GM18861 (cell line): Measurements from ENCODE around the gene IL1RAPL1.

Source experiments
- ATAC-seq: cut with Tn5 transposase; IDR thresholded peaks from one replicate; pipeline ENCODE4 v1.9.1; 2021; ENCODE audit not compliant: unreplicated experiment

The IL1RAPL1 gene

DNA sequence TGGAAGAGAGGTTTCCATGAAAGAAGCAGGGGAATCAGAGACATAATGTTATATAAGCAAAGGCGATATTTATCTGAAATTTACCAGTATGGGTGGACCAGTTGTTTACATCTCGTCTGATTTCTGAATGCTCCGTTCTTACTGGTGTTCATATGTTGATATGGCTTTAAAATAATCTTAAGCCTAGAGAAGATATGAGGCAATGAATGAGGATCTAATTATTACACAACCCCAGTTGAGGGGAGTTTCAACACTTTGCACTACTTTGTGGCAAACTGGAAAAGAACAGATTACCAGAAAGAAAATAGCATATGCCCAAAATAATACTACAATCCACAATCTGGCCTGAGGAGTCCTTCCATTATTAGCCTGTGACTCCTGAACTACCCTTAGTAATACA lies 1364.8 kb downstream of the IL1RAPL1 start:
- no peak for ATAC-seq

GRCh38 chrX:29962061-29962460 lies 1374.8 kb downstream of the IL1RAPL1 start:
- ATAC-seq = no peak

DNA sequence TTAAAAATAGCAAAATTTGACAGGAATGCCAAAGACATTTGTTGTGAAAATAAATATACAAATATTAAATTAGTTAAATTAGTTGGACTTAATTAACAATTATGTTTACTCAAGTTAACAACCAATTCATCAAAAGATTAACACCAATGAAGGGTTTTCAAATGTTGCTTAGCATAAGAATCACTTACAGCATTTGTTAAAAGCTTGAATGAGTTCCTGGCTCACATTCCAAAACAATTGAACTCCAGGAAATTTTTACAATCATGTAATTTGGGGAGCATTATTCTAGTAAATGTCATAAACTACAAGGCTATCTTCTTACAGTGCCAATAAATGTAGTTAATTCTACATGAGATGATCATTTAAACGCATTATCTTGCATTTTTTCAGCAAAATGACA lies 1378.4 kb downstream of the IL1RAPL1 start:
- ATAC-seq = no peak

DNA sequence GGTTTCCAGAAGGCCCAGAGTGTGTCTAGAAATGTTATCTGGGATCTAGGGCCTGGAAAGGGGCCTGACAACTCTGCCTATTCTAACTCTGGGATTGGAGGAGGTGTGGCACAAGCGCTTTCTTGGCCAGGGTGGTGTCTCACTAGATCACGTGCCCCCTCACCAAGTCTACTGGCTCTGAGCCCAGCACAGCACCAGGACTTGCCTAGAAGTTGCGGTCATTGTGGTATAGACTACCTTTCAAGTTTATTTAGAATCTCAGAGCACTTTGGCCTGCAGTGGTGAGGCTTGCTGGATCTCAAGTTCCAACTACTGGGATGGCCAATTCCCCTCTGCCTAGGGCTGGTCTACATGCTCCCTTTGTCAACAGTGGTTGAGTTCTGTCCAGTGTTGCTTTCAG lies 1404.8 kb downstream of the IL1RAPL1 start:
- no peak for ATAC-seq

DNA sequence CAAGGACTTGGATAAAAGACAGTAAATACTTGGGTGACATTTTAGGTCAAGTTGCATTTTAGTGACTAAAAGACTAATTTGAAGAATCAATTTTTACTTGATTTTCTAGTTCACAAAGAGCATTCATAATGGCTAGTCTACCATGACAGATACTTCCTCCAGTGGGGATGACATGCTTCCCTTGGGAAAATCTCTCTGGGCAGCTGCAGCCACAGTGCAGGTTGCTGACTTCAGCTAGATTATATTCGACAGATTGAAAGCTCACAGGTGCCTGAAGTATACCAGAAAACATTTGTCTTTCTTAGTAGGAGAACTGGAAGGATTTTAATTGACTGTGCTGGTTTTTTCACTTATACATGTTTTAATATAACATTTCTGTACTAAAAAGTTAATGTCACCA lies 1418.6 kb downstream of the IL1RAPL1 start:
- ATAC-seq = no peak
